SU-DHL-6 (cell line): Measurements from ENCODE around the gene IFFO2.

Source experiments
- H2AFZ ChIP-seq: fragments of 200-600 bp; sonication (generic); 2 replicates; pipeline ENCODE4 v1.6.1; 2014; ENCODE audit warnings: low read depth, mild to moderate bottlenecking, moderate library complexity, mixed read lengths, antibody characterized with exemption, low read length; ENCODE audit not compliant: severe bottlenecking
- H3F3A ChIP-seq: fragments of 200-600 bp; shearing (Covaris generic); 2 replicates; pipeline ENCODE4 v1.6.0; 2016; ENCODE audit warnings: antibody characterized with exemption, mild to moderate bottlenecking; ENCODE audit not compliant: insufficient read depth
- H3K27ac ChIP-seq: fragments of 200-600 bp; sonication (generic); 2 replicates; pipeline ENCODE4 v1.5.1; 2016; ENCODE audit warnings: low read depth, mild to moderate bottlenecking, low read length, moderate library complexity, mixed read lengths
- H3K27me3 ChIP-seq: fragments of 200-600 bp; sonication (generic), shearing (Covaris generic); 2 replicates; pipeline ENCODE4 v1.6.0; 2014; ENCODE audit warnings: mild to moderate bottlenecking, low read length
- H3K36me3 ChIP-seq: fragments of 200-600 bp; sonication (generic); 2 replicates; pipeline ENCODE4 v1.6.1; 2014; ENCODE audit warnings: mild to moderate bottlenecking, low read length, mixed read lengths
- H3K4me2 ChIP-seq: fragments of 300-600, 200-600 bp; shearing (Covaris generic), sonication (generic); 2 replicates; pipeline ENCODE4 v1.6.0; 2014; ENCODE audit warnings: low read length, low read depth, mild to moderate bottlenecking; ENCODE audit not compliant: poor library complexity, severe bottlenecking
- H3K4me3 ChIP-seq: fragments of 200-600 bp; sonication (generic); 2 replicates; pipeline ENCODE4 v1.5.1; 2014; ENCODE audit warnings: antibody characterized with exemption, low read length, mild to moderate bottlenecking, mixed read lengths; ENCODE audit not compliant: insufficient read depth, poor library complexity, severe bottlenecking
- H3K79me2 ChIP-seq: fragments of 200-600 bp; sonication (generic); 2 replicates; pipeline ENCODE4 v1.6.1; 2014; ENCODE audit warnings: mild to moderate bottlenecking, low read length, moderate library complexity; ENCODE audit not compliant: insufficient read depth
- H3K9ac ChIP-seq: fragments of 200-600 bp; sonication (generic); 2 replicates; pipeline ENCODE4 v1.7.0; 2014; ENCODE audit warnings: mild to moderate bottlenecking, low read length
- H3K9me2 ChIP-seq: fragments of 200-600 bp; sonication (generic); replicated peaks from 2 replicates; pipeline ENCODE4 v1.6.1; 2014; ENCODE audit warnings: low read length; ENCODE audit not compliant: insufficient read depth
- H3K9me3 ChIP-seq: fragments of 200-600 bp; sonication (generic); 2 replicates; pipeline ENCODE4 v1.6.1; 2014; ENCODE audit warnings: low read length, mixed read lengths; ENCODE audit not compliant: insufficient read depth
- H4K20me1 ChIP-seq: fragments of 200-600 bp; sonication (generic); 2 replicates; pipeline ENCODE4 v1.6.1; 2014; ENCODE audit warnings: low read depth, mild to moderate bottlenecking, antibody characterized with exemption, low read length, moderate library complexity, mixed read lengths
- CTCF ChIP-seq: fragments of 200-600 bp; sonication (generic); IDR thresholded peaks from one replicate; pipeline ENCODE4 v1.5.1; 2017; ENCODE audit warnings: antibody characterized with exemption, mild to moderate bottlenecking, low read length, moderate library complexity; ENCODE audit not compliant: insufficient read depth, poor library complexity, severe bottlenecking
- EZH2phosphoT487 ChIP-seq: fragments of 200-600 bp; sonication (generic), shearing (Covaris generic); conservative IDR thresholded peaks from 2 replicates; pipeline ENCODE4 v1.6.1; 2018; ENCODE audit warnings: mild to moderate bottlenecking, antibody characterized with exemption, low read length, moderate library complexity, mixed read lengths

The IFFO2 gene

GRCh38 chr1:18874036-18874435 lies 82.4 kb downstream of the IFFO2 start:
- H4K20me1 ChIP-seq, result no peaks in the 10 kb centered on the region

GRCh38 chr1:18872071-18872611 lies 84.3 kb downstream of the IFFO2 start:
- H3K9me2 ChIP-seq, result no peaks in the 10 kb centered on the region
- no peaks in the 10 kb centered on the region for H3K9me3 ChIP-seq
- H4K20me1 ChIP-seq, result no peaks in the 10 kb centered on the region
- no peaks in the 10 kb centered on the region for H3K27me3 ChIP-seq
- H3F3A ChIP-seq, result no peaks in the 10 kb centered on the region
- TF ChIP-seq CTCF, result no peak
- no peak for TF ChIP-seq EZH2phosphoT487
- H3K79me2 ChIP-seq, result no peaks in the 10 kb centered on the region
- no peak overlapping the region for H2AFZ ChIP-seq
- no peak overlapping the region for H3K27ac ChIP-seq
- no peak overlapping the region for H3K4me2 ChIP-seq
- H3K4me3 ChIP-seq, result no peak overlapping the region
- H3K9ac ChIP-seq, result no peak overlapping the region
- no peaks in the 10 kb centered on the region for H3K36me3 ChIP-seq

More at GRCh38 chr1:18874036-18874435, 82.4 kb downstream of the IFFO2 start:
- H3K4me2 ChIP-seq, result no peak overlapping the region
- H3K27me3 ChIP-seq, result no peaks in the 10 kb centered on the region
- H3K9ac ChIP-seq, result no peak overlapping the region
- no peak overlapping the region for H2AFZ ChIP-seq
- TF ChIP-seq EZH2phosphoT487, result no peak
- no peak for TF ChIP-seq CTCF
- no peaks in the 10 kb centered on the region for H3K36me3 ChIP-seq
- H3K4me3 ChIP-seq, result no peak overlapping the region
- H3K9me2 ChIP-seq, result no peaks in the 10 kb centered on the region
- no peak overlapping the region for H3K27ac ChIP-seq
- no peaks in the 10 kb centered on the region for H3F3A ChIP-seq
- H3K9me3 ChIP-seq, result no peaks in the 10 kb centered on the region
- no peaks in the 10 kb centered on the region for H3K79me2 ChIP-seq

GRCh38 chr1:18871401-18872070 lies 84.9 kb downstream of the IFFO2 start:
- Histone ChIP-seq H3K79me2 (no peaks in the 10 kb centered on the region), H3K4me3 (no peak overlapping the region), H3F3A (no peaks in the 10 kb centered on the region), H3K9me3 (no peaks in the 10 kb centered on the region), H3K27me3 (no peaks in the 10 kb centered on the region), H3K9ac (no peak overlapping the region), H3K36me3 (no peaks in the 10 kb centered on the region), H3K4me2 (no peak overlapping the region), H4K20me1 (no peaks in the 10 kb centered on the region), H2AFZ (no peak overlapping the region), H3K9me2 (no peaks in the 10 kb centered on the region), H3K27ac (no peak overlapping the region)
- TF ChIP-seq CTCF (no peak), EZH2phosphoT487 (no peak)
